Forelimb muscle (tissue), 1 donor: ENCODE data around the gene RPLP2. TPM values are rescaled to one million over a fixed set of nuclear protein-coding genes. Genes with fewer than 3 reads are reported as not detected.

ENCODE experiments used
- DNase-seq: peaks from one replicate; pipeline ENCODE4 v3.0.0-alpha.2; 2013; ENCODE audit warnings: low read depth
- polyA plus RNA-seq: library from polyadenylated mRNA; unstranded; fragments of 120-200 nt; gene quantifications from one replicate; pipeline ENCODE4 v1.2.1, GENCODE V29; 2013; ENCODE audit not compliant: insufficient read length

Gene RPLP2
- polyA plus RNA-seq, 1 donor = 1,639 TPM

DNA sequence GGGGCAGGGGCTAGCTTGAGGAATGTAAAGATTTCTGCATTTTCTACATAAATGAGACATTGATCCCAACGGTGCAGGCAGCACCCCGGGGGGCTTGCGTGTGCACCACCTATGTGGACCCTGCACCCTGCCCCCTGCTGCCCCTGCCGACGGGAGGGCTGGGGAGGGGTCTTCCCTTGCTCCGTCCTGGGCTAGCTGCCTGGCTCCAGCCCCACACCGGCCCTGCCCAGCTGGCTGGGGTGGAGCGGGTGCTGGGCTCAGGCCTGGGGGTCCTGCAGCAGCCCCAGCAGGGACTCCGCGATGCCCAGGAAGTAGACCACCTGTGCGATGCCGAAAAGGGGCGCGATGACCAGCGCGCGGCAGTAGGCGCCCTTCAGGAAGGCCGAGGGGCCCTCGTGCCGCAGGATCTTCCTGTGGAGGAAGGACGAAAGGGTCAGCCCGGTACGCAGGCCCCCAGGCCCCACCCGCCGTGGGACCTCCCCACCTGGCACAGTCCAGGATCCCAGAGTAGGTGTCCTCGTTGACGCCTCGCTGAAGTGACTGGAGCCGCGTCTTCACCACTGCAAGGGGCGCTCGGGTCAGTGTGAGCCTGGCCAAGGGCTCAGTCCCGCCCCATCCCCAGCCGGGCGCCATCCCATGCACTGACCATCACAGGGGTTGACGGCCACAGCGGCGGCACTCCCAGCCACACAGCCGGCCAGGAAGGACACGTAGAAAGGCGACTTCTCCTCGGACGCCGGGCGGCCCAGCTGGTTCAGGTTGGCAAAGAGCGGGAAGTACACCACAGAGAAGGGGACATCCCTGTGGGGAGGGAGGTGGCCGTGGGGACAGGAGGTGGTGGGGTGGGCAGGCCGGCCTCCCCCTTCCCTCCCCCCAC is 17.9 kb upstream of the RPLP2 start:
- no peak for DNase-seq

DNA sequence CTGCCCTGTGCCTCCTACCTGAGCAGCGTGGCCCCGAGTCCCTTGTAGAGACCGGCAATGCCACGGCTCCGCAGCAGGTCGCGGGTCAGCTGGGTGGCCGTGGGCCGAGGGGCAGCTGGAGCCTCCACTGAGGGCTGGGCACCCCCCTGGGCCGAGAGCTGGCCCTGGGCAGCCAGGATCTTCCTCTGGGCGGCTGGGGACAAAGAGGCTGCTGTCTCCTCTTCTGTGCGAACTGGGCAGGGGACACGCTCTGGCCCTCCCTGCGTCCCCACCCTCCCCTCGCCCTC is 17.3 kb upstream of the RPLP2 start:
- DNase-seq = no peak

DNA sequence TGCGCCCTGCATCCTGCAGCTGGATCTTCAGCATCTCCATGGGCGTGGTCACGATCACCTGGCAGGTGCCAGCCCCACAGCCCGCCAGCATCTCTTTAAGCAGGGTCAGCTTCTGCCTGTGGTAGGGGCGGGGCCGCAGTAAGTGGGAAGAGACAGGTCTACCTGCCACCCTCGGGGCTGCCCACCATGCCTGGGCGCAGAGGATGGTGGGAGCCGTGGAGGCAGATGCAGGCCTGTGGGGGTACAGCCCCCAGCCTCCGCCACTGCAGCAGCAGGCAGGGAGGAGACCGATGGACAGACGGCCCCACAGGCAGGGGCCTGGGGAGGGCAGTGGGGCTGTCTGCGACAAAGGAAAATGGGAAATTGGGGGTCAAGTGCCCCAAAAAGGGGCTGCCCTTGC is 16.9 kb upstream of the RPLP2 start:
- no peak for DNase-seq

DNA sequence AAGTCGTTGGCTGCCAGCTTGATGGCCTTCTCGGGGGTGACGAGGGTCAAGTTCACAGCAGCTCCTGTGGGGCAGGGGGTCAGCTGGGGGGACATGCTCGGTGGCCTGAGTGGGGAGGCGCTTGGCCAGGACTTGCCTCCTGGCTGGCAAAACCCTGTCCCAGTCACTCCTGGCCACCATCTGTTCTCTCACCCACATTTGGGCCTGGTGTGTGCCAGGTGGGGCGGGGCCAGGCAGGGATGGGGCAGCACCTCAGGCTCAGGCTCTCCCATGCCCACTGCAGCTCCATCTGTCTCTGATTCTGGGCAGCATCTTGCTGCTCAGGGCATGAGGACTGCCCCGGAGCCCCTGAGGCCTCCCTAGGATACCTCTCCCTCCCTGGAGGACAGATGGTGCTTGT is 16.2 kb upstream of the RPLP2 start:
- DNase-seq = no peak

DNA sequence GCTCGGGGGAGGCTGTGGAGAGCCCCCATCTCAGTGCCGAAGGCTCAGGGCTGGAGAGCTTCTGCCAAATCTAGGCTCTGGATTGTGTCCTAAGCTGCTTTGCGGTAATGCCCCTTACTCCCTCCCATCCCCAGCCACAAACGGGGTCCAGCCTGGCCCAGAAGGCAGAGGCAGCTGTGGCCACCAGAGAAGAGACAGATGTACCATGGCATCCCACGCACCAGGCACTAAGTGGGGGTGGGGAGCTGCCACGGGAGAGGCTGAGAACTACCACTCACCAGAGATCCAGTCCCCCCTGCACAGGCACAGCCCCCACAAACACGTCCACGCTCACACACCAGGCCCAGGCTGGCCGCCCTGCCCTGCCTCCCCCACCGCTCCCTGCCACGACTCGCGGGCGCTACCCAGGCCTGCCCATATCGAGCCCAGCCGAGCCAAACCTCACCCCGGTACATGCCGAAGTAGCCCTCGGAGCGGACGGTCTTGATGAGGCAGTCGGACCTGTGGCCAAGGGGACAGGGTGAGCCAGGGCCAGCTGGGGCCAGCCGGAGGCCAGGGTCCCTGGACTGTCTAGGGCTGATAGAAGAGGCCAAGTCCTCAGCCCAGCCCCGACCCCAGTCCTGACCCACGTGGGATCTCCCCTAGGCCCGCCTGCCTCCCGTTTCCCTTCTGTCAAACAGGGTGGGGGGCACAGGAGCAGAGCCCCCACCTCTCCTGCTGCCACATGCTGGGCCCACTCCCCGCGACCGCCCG is 15.6 kb upstream of the RPLP2 start:
- no peak for DNase-seq

DNA sequence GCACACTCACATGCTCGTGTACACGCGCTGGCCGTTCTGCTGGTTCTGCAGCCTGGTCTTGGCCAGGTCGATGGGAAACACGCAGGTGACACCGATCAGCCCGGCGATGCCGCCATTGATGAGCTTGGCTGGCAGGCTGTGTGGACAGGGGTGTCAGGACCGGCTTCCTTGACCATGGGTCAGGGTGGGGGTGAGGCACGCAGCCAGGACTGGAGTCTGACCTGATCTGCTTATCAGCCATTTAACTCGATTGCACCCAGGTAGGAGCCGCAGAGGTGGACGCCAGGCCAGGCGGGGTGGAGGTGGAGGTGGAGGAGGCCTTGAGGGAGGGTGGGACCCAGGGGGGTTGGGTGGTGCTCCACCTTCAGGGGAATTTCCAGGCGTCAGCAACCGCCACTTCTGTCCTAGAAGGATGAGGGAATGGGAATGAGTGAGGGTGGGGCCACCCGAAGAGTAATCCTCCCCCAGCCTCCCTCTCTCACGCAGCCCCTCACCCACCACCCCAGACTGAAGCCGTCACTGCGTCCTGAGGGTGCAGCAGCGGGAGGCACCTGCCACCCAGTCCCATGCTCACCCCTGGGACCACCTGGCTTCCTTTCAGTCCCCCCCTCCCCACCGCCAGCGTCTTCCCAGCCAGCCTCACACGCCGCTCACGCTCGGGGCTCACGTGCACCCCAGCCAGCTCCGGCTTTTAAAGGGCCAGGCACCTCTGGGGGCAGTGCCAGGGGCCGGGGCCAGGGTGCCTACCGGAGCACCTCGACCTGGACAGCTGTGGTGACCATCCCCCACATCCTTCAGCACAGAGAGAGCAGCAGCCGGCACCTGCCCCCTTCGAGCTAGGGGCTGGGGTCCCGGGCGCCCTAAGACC is 14.8 kb upstream of the RPLP2 start:
- DNase-seq = no peak

DNA sequence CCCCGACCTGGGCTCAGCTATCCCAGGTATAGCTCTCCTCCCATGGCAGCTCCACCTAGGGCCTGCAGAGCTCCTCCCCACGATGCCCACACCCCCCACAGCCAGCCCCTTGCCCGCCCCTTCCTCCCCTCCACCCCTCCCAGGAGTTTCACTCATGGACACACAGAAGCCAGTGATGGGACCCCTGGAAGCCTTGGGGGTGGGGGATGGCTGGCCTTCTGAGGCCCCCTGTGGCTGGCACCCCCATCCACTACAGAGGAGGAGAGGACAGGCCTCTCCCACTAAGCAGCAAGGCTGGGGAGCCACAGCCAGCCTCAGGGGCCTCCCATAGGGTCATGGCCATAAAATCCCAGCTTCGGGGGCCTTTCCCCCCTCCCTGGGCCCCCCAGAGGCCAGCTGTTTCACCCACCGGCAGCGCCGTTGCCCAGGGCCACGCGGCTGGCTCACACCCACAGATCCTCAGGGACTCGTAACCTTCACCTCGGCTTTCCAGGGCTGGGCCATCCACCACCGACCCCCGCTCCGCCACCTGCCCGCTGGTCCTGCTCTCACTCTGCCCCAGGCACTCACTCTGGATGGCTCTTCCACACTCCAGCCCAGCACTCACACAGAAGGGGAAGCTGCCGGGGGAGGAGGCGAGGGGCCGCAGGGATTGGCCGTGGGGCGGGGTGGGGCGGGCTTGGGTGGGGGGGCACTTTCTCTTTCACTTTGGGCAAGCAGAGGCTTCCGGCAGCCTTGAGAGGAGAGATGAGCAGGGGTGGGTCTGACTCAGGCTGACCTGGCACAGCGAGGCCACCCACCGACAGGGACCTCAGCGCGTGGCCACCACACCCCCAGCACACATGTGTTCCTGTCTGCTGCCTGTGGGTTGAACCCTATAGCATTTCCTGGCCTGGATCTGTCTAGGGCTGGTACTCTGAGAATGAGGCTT is 13.9 kb upstream of the RPLP2 start:
- no peak for DNase-seq

DNA sequence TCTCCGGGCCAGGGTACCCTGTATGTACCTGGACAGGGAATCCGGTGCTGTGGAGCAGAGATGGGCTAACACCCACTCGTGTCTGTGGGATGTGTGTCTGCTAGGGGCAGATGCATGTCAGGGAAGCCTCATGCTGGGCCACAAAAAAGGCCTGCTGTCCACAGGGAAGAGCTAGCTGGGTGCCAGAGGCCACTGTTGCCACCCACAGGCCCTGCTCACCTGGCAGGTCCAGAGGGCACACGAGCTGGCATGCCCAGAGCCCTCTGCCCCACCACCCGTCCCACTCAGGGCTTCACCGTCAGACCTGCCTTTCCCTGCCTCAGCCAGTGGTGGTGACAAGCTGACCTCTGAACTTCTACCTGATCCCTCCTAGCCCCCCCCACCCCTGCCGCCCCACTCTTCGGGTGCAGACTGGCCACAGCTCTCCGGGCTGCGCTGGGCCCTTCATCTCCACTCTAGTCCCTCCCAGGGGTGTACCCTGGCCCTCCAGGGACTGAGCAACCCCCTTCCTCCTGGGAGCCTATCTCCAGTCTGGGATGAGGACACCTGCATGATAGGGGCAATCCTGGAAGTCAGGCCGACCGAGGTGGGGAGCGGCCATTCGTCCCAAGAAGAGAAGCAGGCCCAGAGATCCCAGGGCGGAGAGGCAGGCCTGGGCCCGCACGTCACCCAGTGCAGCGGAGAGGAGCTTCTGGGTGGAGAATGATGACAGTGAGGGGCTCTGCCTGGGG is 13.0 kb upstream of the RPLP2 start:
- no peak for DNase-seq

DNA sequence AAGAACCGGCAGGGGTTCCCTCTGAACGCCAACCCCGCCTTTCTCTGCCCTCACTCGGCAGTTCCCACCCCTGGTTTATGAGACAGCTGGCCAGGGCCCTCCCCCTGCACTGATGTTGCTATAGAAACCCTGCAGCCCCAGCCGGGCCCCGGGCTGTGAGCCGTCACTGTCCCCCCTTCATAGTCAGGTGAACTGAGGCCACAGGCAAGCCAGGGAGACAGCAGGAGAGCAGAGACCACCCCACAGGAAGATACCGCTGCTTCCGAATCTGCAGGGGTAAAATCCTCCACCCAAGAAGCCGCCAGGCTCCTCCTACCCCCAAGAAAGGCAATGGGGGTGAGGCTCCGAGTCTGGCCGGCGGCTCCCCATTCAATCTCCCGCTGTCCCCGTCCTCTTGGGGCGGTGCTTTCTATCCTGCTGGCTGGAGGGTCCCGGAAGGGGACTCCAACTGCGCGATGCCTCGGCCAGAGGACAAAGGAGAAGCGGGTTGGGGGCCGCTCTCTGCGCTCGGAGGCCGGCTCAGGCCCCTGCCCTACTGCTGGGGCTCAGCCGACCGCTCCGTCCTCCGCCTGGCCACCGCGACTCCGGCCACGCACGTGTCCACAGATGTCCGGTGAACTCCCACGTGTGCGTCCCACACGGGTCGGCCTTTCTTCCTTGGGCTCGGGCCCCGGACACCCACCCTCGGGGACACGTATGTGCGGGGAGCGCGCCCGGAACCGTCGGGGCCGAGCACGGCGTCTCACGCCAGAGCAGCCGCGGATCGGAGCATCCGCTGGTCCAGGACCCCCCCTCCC is 12.3 kb upstream of the RPLP2 start:
- no peak for DNase-seq

DNA sequence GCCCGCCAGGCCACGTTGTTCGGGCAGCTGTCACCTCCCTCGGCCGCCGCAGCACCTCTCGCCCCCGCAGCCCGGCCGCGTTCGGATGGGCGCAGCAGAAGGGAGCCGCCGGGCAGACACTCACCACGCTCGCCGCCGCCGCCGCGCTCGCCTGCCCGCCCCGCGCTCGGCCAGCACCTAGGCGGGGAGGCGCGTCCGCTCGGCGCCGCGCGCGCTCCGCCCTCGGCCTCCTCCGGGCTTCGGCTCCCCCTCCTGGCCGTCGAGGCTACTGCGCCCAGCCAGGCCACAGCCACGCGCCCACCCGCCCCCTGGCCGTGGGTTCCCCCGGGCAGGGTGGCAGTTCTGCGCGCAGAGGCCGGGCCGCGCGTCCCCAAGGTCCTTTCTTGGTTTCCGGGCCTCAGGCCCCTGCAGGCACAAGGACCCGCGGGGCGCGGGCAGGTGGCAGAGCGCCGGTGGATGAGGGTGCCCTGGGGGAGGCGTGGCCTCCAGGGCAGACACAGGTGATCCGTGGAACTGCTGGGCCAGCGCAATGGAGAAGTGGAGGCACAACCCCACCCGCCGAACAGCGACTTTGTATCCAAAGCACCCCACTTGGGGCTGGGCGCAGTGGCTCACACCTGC is 11.6 kb upstream of the RPLP2 start, which contains the start of gene SLC25A22:
Gene SLC25A22 (minus strand): TSS at position 189 of the 621 bp plus-strand sequence. CDS start 3,275 bp downstream, outside the sequence.
- DNase-seq = no peak

DNA sequence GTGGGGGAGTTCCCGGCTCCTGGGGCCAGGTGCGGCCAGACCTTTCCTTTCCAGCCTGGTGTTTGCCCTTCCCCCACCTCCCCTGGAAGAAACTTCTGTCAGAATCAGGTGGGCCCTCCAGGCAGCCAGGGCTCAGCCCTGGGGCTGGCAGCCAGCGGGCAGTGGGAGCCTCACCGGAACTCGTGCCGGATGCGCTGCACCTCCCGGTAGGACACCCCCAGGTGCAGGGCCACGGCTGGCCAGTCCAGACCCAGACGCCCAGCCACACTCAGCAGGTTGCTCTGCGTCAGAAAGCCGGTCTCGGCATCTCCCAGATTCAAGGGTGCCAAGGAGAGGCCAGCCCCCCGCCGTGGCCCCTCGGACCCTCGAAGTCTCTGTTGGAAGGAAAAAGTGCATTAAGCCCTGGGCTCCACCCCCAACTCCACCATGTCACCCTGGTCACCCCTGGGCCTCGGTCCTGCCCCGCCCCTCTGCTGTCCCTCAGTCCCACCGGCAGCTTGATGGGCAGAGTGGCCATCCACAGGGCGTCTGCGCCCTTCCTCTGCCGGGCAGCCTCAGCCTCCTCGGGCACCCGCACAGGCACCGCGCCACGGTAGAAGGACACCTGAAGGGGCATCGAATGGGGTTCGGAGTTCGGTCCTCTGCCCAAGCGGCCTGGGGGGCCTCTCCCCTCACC is 10.0 kb upstream of the RPLP2 start:
- DNase-seq = no peak

DNA sequence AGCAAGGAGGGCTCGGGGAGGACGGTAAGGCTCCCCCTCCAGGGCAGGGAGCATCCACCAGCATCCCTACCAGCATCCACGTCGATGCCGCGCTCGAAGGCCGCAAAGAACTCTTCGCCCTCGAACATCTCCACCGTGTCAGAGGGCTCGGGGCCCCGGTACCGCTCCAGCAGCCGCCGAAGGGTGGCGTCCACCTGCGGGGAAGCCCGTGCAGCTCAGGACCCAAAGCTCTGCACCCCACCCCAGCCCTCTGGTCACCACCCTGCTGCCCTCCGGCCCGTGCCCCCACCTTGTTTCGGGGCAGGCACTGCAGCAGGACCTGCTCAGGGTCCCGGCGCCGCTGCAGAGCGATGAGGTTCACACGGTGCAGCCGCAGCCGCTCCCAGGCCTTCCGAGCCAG is 9.3 kb upstream of the RPLP2 start:
- no peak for DNase-seq

DNA sequence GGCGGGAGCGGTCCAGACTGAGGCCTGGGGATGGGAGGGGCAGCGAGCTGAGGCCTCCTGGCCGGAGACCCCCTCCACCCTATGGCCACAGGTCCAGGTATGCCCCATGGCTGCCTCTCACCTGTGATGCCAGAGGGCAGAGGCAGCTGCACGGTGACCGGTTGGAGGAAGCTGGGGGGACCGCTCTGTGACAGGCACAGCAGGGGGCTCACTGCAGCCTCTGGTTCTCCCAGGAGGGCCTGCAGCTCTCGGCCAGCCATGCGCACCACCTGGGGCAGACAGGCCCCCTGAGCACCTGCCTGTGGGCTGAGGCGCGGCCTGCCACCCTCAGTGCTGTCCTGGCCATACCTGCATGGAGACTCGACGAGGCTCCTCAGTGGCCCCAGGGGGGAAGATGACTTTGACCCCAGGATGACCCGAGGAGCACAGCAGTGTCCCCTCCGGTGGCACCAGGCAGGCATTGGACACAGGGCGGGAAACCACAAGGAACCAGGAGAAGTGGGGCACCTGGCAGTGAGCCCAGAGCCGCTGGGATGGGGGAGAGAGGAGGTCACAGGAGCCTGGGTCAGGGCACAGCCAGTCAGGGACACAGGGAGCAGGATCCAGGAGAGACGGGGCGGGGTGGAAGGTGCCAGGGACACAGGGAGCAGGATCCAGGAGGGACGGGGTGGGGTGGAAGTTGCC is 8.5 kb upstream of the RPLP2 start:
- no peak for DNase-seq

DNA sequence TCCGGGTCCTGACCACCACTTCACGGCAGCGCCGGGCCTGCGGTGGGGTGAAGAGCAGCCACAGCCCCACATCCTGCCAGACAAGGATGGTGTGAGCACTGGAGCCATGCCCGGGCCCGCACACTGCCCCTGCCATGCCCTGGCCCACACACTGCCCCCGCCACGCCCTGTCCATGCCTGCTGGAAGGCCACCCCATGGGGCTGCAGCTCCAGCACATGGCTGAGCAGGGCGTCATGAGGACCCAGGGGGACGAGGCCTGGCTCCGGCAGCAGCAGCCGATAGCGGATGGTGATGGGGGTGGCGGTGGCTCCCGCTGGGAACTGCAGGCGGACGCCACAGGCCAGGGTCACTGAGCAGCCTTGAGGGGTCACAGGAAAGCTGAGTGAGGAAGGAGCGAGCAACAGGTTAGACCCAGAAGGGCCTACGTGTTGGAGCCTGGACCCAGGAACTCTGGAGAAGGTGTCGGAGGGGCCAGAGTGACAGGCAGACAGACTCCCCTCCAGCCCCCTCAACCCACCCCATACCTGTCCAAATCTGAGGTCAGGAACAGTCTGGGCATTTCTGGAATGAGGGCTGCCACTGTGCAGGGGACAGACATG is 7.6 kb upstream of the RPLP2 start:
- no peak for DNase-seq

DNA sequence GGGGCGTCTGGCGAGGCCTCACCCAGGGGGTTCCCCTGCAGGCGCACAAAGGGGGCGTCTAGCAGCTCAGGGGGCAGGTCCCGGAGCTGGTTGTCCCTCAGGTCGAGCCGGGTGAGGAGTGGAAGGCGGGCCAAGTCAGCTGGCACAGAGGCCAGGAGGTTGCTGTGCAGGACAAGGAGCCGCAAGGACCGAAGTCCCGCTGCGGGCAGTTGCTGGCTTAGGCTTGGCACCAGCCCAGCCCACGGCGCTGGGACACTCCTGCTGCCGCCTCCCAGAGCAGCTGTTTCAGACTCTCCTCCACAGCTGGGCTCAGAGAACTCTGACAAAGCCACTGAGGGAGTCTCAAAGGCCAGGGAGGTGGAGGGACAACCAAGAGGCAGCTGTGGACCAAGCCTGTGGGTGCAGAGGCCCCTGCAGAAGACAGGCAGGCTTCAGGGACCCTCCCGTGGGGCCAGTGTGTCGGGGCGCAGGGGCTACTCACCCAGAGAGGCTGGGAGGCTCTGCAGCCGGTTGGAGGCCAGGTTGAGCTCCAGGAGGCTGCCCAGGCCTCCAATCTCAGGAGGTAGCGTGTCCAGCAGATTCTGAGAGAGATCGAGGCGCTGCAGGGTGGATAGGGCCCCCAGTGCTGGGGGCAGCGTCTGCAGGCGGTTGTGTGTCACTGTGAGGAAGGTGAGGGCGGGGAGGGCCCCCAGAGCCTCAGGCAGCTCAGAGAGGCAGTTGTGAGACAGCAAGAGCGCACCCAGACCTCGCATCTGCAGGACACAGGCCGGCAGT is 6.9 kb upstream of the RPLP2 start:
- DNase-seq = no peak

DNA sequence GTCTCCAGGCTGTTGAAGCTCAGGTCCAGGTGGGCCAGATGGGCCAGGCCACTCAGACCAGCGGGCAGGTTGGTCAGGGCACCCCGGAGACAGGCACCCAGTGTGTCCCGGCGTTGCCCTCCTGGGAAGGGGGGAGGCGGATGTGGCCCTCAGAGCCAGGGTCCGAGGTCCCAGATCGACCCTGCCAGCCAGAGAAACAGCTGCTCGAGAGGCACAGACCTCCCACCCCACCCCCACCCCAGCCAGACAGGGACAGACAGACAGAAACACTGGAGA is 6.4 kb upstream of the RPLP2 start:
- DNase-seq = no peak
